Measurements from ENCODE around the gene ZCCHC13. TPM values are rescaled to one million over a fixed set of nuclear protein-coding genes. Genes with fewer than 3 reads are reported as not detected.
"Not testable (repeated sequence)": the region's sequence is repeated elsewhere in the genome, so short reads cannot be mapped to it uniquely, and the experiment has no call there.

The ZCCHC13 gene
- total RNA-seq, 1 donor from 2014 or later = not detected

DNA sequence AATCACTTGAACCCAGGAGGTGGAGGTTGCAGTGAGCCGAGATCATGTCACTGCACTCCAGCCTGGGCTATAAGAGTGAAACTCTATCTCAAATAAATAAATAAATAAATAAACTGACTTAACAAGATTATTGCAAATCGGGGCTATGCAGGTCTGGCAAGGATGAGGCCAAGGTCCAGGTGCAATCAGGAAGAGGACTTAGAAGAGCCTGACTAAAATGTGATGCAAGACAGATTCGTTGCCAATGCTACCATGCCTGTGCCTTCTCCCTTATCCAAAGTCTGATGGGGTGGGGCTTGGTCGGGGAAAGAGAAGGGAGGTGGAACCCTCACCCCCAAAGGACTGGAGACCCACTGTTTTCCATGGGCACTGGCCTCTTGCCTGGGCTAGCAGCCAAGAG, 14.7 kb downstream of the ZCCHC13 start:
- ATAC-seq (no peak), DNase-seq (no peak)
- intact Hi-C loops (cut with micrococcal nuclease) = no loop called here

DNA sequence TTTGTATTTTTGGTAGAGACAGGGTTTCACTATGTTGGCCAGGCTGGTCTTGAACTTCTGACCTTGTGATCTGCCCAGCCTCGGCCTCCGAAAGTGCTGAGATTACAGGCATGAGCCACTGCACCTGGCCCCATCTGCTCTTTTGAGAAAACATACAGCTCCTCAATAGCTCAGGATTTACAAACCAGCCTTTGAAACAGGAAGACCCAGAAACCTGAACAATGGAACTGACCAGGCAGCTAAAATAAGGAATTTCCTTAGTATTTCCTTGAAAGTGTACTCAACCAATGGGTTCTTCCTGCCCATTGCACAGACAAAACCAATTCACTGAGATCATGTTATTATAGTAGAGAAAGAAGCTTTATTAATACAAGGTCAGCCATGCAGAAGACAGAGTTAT, 15.3 kb downstream of the ZCCHC13 start:
- DNase-seq; ATAC-seq; intact Hi-C loops (cut with micrococcal nuclease): not testable (repeated sequence)

DNA sequence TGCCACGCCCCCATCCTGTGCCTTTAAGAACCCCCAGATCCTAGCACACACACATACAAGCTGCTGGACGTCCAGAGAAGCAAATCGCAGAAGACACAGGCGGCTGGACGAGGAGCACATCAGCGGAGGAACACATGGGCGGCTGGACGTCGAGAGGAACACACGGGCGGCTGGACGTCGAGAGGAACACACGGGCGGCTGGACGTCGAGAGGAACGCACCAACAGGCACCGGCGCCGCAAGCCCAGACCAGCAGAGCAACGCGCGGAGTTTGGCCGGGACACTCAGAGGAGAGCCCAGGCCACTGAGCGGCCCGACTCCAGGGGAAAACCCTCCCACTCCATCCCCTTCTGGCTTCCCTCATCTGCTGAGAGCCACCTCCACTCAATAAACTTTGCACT, 17.2 kb downstream of the ZCCHC13 start:
- intact Hi-C loops (cut with micrococcal nuclease) = no loop called here
- ATAC-seq (no peak), DNase-seq (no peak)

DNA sequence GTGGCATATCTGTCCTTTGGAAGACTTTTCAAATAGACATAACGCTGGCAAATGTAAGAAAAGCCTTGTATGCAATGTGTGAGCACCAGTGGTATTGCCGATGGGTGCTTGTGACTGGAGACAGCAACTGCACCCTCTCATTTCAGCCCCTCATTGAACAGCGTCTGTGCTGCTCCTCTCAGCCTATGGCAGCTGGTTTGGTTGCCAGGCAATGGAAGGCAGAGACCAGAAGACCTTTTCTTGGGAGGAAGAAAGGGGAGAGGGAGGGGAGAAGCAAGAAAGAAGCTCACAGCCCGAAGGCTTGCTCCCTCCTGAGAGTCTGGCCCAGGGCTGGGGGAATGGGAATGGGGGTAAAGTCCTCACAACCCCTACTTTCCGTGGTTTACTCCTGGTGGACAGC, 20.2 kb downstream of the ZCCHC13 start:
- ATAC-seq (no peak), DNase-seq (no peak)
- intact Hi-C loops (cut with micrococcal nuclease) = no loop called here

DNA sequence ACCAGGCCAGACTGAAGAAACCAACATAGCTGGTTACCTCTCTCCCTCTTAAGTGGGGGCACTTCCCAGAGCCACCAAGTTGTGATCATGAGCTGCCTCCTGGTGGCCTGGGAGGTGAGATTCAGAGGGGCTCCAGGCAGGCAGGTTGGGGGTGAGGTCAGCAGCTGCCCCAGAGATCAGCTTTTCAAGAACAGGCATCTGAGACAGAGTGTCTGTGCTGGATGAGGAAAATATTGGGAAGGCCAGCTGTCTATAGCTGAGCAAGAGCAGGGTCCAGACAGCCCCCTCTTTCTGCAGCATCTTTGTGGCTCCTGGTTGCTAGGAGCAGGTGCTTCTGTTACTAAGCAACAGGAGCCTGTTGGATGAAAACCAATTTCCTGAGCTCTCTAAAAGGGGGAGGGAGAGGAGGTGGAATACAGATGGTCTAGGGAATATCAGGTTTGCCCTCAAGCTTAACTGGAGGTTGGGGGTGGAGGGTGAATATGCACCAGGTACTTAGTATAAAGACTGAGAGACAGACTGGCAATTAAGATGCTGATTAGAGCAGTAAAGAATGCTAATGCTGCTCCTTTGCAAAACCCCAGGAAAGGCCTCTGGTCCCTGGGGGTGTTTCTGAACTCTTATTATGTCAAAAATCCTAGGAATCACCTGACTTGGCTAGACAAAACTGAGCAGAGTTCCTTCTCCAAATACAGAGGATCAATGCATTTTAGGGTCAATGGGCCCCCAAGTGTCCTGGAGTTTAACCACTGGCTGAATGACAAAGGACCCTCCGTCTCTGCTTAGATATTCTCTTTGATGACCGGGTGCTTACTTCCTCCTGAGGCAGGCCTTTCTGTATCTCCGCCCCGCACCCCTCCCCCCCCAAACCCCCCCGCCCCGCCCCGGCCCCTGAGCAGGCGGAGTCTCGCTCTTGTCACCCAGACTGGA, 21.4 kb downstream of the ZCCHC13 start:
- no peak for DNase-seq
- intact Hi-C loops (cut with micrococcal nuclease) = no loop called here
- ATAC-seq = no peak

DNA sequence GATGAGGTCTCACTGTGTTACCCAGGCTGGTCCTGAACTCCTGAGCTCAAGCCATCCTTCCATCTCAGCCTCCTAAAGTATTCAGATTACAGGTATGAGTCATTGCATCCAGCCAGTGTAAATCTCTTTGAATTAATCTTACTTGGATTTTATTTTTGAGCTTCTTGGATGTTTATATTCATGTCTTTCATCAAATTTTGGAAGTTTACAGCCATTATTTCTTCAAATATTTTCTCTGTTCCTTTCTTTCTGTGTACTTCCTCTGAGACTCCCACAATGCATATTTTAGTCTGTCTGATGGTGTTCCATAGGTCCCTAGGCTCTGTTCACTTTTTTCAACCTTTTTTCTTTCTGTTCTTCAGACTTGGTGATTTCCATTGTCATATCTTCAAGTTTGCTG, 34.9 kb downstream of the ZCCHC13 start:
- intact Hi-C loops (cut with micrococcal nuclease) = no loop called here
- DNase-seq (no peak), ATAC-seq (no peak)

DNA sequence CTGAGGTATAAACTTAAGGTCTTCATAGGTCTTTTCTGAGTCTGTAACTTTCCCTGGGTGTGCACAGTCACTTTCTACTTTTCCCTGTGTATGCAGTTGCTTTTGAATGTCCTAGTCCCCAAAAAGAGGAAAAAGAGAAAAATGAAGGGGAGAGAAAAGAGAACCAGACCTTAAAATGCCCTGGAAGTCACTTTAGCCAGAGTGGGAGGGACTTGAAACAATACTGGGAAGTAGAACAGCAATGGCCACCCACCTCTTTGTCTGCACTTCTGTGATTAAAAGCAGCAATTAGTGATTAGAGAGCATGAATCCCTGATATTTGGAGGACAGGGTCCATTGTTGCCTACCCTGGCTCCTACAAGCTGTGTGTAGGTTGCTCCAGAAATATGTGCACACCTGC, 36.1 kb downstream of the ZCCHC13 start:
- intact Hi-C loops (cut with micrococcal nuclease) = no loop called here
- ATAC-seq (no peak), DNase-seq (no peak)

DNA sequence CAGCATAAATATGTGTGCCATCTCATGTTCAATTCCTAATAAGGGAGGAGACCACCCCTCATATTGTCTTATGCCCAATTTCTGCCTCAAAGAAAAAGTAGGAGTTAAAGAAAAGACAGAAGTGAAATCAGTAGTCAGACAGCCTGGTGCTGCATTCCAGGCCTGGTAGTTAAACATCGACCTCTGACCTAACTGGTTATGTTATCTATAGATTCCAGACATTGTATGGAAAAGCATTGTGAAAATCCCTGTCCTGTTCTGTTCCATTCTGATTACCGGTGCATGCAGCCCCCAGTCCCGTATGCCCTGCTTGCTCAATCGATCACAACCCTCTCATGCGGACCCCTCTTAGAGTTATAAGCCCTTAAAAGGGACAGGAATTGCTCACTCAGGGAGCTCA, 38.2 kb downstream of the ZCCHC13 start:
- intact Hi-C loops (cut with micrococcal nuclease); ATAC-seq; DNase-seq: not testable (repeated sequence)

DNA sequence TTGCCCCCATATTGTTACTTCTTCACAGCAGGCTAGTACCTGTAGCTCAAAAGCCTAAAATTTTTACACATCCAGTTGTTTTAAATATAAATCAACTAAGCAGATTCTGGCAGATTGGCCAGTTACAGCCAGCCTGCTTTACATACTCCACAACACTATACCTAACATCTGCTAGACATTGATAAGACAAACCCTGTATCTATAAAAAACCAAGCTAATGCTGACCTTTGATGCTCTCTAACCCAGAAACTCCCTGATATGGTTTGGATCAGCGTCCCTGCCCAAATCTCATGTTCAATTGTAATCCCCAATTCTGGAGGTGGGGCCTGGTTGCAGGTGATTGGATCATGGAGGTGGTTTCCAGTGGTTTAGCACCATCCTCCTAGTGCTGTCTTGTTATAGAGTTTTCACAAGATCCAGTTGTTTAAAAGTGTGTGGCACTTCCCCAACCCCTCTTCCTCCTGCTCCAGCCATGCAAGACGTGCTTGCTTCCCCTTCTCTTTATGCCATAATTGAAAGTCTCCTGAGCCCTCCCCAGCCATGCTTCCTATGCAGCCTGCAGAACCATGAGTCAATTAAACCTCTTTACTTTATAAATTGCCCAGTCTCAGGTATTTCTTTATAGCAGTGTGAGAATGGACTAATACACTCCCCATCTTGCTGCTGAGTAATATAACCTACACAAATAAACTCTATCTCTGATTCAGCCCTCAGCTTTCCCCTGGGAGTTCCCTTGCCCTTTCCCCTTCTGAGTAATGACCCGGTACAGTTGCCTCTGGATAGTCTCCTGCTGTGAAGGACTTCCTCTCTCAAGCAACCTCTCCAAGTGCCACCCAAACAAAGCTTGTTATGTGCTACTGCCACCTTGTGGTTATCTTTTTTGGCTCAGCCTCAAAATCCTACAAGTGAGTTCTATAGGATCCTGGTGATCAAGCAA, 39.6 kb downstream of the ZCCHC13 start:
- ATAC-seq (peak; percentile 80), DNase-seq (no peak)
- intact Hi-C loops (cut with micrococcal nuclease) = no loop called here

DNA sequence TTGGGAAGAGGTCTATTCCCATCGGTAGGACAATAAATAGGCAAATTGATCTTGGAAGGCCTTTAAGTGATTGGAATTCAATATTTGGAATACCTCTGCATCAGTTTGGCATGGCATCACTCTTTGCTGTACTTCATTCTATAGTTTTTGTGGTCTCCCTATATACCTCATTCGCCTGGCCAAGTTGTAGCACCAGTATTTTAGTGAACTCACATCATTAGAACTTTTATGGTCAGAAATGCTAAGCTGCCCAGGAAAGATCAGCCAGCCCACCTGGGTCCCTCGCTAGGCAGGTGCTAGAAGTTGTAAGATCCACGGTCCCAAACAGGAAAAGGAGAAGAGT, 40.3 kb downstream of the ZCCHC13 start:
- DNase-seq = no peak
- no peak for ATAC-seq
- intact Hi-C loops (cut with micrococcal nuclease) = no loop called here

DNA sequence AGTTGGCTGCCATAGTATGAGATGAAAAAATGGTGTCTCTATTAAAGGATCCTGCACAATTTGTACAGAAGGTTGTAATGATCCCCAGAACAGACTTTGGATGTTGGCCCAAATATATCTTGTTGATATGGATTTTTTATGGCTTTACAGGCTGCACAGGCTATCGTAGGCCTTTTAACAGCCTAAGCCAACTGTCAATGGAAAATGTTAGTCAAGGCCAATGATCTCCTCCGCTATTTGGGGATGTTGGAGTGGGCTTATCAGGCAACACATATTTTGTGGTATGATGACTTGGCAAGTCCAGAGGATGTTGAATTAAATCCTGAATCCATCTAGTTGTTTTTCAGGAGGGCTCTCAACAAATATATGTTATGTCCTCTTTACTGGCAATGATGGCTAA, 42.1 kb downstream of the ZCCHC13 start:
- intact Hi-C loops (cut with micrococcal nuclease) = no loop called here
- no peak for DNase-seq
- no peak for ATAC-seq

DNA sequence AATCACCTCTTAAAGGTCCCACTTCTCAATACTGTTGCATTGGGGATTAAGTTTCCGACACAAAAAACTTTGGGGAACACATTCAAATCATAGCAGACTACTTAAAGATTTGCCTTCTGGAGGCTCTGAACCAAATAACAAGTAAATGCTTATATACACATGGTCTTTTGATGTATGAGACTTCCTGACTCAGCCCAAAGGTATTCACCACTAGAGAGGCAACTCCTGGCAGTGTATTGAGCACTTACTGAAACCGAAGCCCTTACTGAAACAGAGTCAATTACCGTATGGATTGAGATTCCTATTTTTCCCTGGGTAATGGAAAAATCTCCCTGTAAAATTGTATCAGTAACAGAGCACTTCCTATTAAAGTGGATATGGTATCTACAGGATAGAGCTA, 45.4 kb downstream of the ZCCHC13 start:
- intact Hi-C loops (cut with micrococcal nuclease) = no loop called here
- ATAC-seq (no peak), DNase-seq (no peak)

DNA sequence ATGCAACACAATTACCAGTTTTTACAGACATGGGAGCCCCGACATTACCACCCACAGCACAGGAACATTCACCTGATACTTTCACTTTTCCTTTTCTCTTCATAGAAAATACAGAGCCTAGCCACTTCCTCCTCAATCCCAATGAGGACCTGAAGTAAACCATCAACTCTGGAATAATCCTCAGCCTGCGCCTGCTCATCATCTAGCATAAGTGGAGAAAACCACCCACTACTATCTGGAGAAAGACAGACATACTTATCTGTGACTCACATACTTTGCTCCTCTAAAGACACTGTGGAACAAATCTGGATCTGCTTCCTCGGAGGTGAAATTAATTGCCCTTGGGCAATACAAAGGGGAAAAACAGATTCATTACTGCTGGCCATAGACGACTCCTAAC, 47.8 kb downstream of the ZCCHC13 start:
- intact Hi-C loops (cut with micrococcal nuclease) = no loop called here
- DNase-seq (no peak), ATAC-seq (no peak)

DNA sequence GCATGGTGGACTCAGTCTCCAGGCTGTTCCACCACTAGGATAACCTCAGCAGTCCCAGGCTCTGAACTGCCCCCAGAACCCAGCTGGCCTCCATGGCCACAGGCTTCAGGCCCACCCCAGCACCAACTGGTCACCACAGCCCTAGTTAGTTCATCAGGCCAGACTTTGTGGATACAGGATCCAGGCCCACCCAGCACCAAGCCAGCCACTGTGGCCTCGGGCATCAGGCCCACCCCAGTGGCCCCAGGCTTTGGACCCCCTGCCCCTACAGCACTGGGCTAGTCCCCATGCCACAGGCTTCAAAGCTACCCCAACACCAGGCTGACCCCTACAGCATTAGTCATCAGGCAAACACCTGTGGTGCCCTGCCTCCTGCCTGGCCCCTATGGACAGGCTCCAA, 50.0 kb downstream of the ZCCHC13 start:
- ATAC-seq (no peak), DNase-seq (no peak)
- intact Hi-C loops (cut with micrococcal nuclease) = no loop called here

Small RNAs within 50 kb of the gene (microRNA-seq; reads per million reads assigned to microRNA genes)
- gene MIR374A (ENCODE audit: borderline number of aligned reads) = 672 reads per million, percentile 70 among the genes with 10 or more reads in this experiment
- gene MIR545 (ENCODE audit: borderline number of aligned reads) = not detected

Other genes starting within 250 kb of the ZCCHC13 start
- gene SLC16A2, start 117.3 kb downstream of the ZCCHC13 start, total RNA-seq = 6.7 TPM